ENCODE data around the gene CEPT1. TPM values are rescaled to one million over a fixed set of nuclear protein-coding genes. Genes with fewer than 3 reads are reported as not detected.

Gene CEPT1
- total RNA-seq, 1 donor from 2014 or later, result 25.3 TPM

DNA sequence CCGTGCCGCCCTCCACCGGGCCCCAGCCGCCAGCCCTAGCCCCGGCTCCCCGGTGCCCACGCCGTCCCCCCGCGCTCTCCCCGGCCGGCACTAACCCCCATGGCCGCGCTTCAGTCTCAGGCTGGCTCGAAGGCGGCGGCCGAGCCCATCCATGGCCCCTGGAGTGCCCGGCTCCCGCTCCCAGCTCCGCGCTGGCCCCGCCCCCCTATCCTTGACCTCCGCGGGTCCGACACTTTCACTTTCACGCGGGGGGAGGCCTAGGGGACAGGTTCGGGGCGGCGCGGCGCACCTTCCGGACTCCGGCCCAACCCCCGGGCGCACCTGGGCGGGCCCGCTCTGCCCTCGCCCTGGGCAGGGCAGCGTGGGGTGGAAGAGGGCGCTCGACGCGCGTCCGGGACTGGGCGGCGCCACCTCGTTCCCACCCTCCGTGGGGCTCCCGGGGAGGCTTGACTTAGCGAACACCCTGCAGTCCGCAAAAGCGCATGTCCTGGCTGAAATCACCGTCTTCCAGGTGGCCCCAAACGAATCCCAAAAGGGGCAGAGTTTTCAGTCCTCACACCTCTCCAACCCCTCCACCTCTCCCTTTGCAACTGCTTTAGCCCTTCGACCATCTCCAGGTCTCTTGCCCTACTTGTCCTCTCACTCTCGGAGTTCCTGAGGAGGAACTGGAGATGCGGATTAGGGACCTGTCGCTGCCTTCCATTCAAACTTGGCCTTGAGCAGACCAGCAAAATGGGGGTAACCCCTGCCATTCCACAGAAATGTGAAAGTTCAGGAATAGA is 64.4 kb downstream of the CEPT1 start:
- Mint-ChIP-seq H3K36me3 (ENCODE audit: unreplicated experiment) (no peaks in the 10 kb centered on the region), H3K9me3 (ENCODE audit: unreplicated experiment) (no peaks in the 10 kb centered on the region), H3K4me1 (ENCODE audit: unreplicated experiment) (peaks cover 3% of the 10 kb centered on the region), H3K27ac (ENCODE audit: unreplicated experiment) (no peak overlapping the region), H3K4me3 (ENCODE audit: unreplicated experiment) (peak overlapping the region; percentile 60), H3K27me3 (ENCODE audit: unreplicated experiment) (peaks cover 34% of the 10 kb centered on the region)
- TF ChIP-seq, protein P1, sequence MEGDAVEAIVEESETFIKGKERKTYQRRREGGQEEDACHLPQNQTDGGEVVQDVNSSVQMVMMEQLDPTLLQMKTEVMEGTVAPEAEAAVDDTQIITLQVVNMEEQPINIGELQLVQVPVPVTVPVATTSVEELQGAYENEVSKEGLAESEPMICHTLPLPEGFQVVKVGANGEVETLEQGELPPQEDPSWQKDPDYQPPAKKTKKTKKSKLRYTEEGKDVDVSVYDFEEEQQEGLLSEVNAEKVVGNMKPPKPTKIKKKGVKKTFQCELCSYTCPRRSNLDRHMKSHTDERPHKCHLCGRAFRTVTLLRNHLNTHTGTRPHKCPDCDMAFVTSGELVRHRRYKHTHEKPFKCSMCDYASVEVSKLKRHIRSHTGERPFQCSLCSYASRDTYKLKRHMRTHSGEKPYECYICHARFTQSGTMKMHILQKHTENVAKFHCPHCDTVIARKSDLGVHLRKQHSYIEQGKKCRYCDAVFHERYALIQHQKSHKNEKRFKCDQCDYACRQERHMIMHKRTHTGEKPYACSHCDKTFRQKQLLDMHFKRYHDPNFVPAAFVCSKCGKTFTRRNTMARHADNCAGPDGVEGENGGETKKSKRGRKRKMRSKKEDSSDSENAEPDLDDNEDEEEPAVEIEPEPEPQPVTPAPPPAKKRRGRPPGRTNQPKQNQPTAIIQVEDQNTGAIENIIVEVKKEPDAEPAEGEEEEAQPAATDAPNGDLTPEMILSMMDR (IDR thresholded peaks at IDR 0.05), result no peak
- peak; percentile 79 for DNase-seq (ENCODE audit: extremely low spot score, unreplicated experiment)

DNA sequence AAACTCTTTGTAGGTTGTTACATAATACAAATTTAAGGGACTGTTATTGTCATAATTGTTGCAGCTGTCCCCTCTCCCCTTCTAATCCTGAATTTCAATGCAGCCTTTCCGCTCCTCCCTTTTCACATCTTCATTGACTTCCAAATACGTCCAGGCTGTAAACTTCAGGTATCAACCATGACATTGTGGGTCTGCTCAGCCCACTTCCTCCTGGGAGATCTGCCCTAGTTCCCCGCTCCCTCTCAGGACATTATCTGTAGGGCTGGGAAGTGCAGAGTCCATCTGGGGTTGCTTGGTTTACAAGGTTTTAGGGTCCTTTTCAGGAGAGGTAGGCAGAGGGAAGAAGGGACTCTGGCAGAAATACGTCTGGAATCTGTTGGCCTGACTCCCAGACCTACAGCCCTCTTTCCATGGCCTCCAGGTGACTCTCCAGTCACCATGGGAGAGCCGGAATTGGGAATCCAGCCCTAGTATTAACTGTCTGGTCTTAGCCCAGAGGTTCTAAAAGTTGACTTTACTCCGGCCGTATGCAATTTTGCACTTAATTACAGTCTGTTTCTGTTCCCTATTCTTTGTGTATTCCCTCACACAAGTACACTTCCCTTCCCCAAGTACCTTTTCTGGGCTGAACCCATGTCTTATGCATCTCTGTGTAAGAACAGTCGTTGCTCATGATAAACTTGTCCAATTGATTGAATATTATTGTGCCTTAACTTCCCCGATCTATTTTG is 65.1 kb downstream of the CEPT1 start:
- DNase-seq (ENCODE audit: extremely low spot score, unreplicated experiment), result no peak
- peak overlapping the region; percentile 60 for H3K4me3 Mint-ChIP-seq (ENCODE audit: unreplicated experiment)
- no peak overlapping the region for H3K27ac Mint-ChIP-seq (ENCODE audit: unreplicated experiment)
- H3K27me3 Mint-ChIP-seq (ENCODE audit: unreplicated experiment), result peaks cover 41% of the 10 kb centered on the region
- TF ChIP-seq, protein P1 (IDR thresholded peaks at IDR 0.05), result no peak
- peaks cover 3% of the 10 kb centered on the region for H3K4me1 Mint-ChIP-seq (ENCODE audit: unreplicated experiment)
- H3K9me3 Mint-ChIP-seq (ENCODE audit: unreplicated experiment), result no peaks in the 10 kb centered on the region
- no peaks in the 10 kb centered on the region for H3K36me3 Mint-ChIP-seq (ENCODE audit: unreplicated experiment)

DNA sequence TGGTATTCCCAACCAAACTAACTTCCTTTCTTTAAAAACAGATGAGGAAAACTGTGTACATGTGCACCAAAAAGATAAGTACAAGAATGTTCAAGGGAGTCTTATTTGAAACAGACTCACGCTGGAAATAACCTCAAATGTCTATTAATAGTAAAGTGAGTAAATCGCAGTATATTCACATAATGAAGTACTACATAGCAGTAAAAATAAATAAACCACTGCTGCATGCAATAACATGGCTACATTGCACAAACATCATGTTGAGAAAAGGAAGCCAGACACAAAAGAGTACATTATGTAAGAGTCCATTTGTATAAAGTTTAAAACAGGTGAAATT is 65.7 kb downstream of the CEPT1 start:
- peaks cover 3% of the 10 kb centered on the region for H3K4me1 Mint-ChIP-seq (ENCODE audit: unreplicated experiment)
- no peak overlapping the region for H3K27ac Mint-ChIP-seq (ENCODE audit: unreplicated experiment)
- H3K36me3 Mint-ChIP-seq (ENCODE audit: unreplicated experiment), result no peaks in the 10 kb centered on the region
- DNase-seq (ENCODE audit: extremely low spot score, unreplicated experiment), result no peak
- TF ChIP-seq, protein P1 (IDR thresholded peaks at IDR 0.05), result no peak
- no peak overlapping the region for H3K4me3 Mint-ChIP-seq (ENCODE audit: unreplicated experiment)
- H3K9me3 Mint-ChIP-seq (ENCODE audit: unreplicated experiment), result no peaks in the 10 kb centered on the region
- H3K27me3 Mint-ChIP-seq (ENCODE audit: unreplicated experiment), result peaks cover 44% of the 10 kb centered on the region

DNA sequence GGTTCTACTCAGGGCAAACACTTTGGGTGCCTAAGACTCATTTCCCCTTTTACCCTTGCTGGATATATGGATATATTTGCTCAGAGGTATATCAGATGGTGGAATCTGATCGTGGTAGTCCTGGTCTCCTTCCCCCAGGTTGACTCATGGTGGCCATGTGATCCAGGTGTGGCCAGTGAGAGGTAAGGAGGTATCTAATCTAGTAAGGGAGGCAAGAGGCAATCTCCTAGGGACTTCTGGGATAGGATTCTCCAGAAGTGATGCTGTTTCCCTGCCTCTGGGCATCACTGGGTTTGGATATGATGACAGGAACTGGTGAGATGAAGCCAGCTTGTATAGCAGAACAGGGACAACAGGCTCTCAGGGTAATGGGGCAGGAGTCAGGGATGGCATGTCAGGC is 68.9 kb downstream of the CEPT1 start:
- no peaks in the 10 kb centered on the region for H3K9me3 Mint-ChIP-seq (ENCODE audit: unreplicated experiment)
- H3K36me3 Mint-ChIP-seq (ENCODE audit: unreplicated experiment), result no peaks in the 10 kb centered on the region
- DNase-seq (ENCODE audit: extremely low spot score, unreplicated experiment), result no peak
- no peak overlapping the region for H3K27ac Mint-ChIP-seq (ENCODE audit: unreplicated experiment)
- peaks cover 3% of the 10 kb centered on the region for H3K4me1 Mint-ChIP-seq (ENCODE audit: unreplicated experiment)
- TF ChIP-seq, protein P1 (IDR thresholded peaks at IDR 0.05), result no peak
- no peak overlapping the region for H3K4me3 Mint-ChIP-seq (ENCODE audit: unreplicated experiment)
- peaks cover 52% of the 10 kb centered on the region for H3K27me3 Mint-ChIP-seq (ENCODE audit: unreplicated experiment)

DNA sequence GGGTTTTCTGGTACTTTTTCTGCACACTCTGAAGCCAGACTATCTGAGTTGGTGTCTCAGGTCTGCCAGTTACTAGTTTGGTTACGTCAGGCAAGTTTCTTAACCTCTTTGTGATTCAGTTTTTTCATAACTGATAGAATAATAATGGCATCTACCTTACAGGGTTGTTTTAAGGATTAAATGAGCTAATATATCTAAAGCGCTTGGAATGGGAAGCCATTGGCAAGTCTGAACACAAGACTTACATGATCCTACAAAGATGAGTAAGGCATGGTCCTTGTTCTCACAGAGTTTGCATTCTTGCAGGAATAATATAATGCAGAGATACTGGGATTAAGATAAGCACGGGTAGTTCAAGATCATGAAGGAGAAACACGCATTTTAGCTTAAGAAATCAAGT is 69.6 kb downstream of the CEPT1 start:
- DNase-seq (ENCODE audit: extremely low spot score, unreplicated experiment), result no peak
- Mint-ChIP-seq H3K9me3 (ENCODE audit: unreplicated experiment) (no peaks in the 10 kb centered on the region), H3K4me1 (ENCODE audit: unreplicated experiment) (peaks cover 2% of the 10 kb centered on the region), H3K27me3 (ENCODE audit: unreplicated experiment) (peaks cover 55% of the 10 kb centered on the region), H3K36me3 (ENCODE audit: unreplicated experiment) (no peaks in the 10 kb centered on the region), H3K27ac (ENCODE audit: unreplicated experiment) (no peak overlapping the region), H3K4me3 (ENCODE audit: unreplicated experiment) (no peak overlapping the region)
- TF ChIP-seq, protein P1 (IDR thresholded peaks at IDR 0.05), result no peak

Measured in osteocyte (in vitro differentiated cells).